Glomerular visceral epithelial cell (primary cell): ENCODE measurements around the gene CALD1.
A peak's percentile ranks its signal among the peaks of the same experiment; 100 is the strongest.

ENCODE experiments used
- DNase-seq: peaks from one replicate; pipeline ENCODE4 v3.0.0-alpha.2; 2016; ENCODE audit errors: extremely low spot score

CALD1 gene

GRCh38 chr7:134893920-134894319 is 114.5 kb downstream of the CALD1 start:
- DNase-seq = no peak

- DNase-seq = no peak
Measured at GRCh38 chr7:134894928-134895327, 115.5 kb downstream of the CALD1 start.

DNA sequence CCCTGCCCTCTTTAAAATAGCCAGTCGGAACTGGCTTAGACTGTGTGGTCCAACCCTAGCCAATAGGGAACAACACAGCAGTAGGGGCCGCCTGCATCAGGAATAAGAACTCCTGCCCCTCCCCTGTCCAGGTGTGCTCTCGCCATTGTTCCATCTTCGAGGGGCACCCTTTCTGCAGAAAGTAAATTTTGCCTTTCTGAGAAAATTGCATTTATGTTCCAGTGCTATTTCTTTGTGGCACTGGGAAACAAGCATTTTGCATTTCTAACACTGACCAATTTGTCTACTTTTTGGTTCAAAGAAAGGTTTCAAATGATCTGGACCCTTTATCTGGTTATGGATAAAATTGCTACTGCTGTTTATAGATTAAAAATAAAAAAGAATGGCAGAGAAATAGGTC is 116.6 kb downstream of the CALD1 start:
- no peak for DNase-seq

DNA sequence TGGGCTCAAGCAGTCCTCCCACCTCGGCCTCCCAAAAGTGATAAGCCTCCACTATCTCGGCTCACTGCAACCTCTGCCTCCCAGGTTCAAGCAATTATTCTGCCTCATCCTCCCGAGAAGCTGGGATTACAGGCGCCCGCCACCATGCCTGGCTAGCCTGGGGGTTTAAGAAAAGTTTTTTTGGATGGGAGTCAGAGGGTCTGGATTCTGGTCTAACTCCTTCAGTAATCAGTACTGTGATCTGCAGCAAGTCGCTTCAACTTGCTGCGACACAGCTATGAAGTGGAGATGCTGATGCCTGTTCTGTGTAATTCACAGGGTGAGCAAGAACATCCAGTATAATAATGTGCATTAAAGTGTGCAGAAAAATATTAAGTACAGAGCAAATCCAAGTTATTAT is 118.5 kb downstream of the CALD1 start:
- DNase-seq = no peak

DNA sequence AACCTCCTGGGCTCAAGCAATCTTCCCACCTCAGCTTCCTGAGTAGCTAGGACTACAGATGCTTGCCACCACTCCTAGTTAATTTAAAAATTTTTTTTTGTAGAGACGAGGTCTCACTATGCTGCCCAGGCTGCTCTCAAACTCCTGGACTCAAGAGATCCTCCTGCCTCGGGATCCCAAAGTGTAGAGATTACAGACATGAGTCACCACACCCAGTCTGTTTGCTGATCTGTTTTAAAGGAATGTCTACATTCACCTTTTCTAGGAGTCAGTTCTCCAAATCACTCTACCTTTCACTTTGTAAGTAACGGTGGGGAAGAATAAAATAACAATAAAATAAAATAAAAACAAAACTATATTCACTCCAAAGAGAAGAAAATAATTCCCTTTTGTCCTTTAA is 120.3 kb downstream of the CALD1 start:
- peak; percentile 53 for DNase-seq

- no peak for DNase-seq
Measured at GRCh38 chr7:134900166-134900982, 120.9 kb downstream of the CALD1 start.

DNA sequence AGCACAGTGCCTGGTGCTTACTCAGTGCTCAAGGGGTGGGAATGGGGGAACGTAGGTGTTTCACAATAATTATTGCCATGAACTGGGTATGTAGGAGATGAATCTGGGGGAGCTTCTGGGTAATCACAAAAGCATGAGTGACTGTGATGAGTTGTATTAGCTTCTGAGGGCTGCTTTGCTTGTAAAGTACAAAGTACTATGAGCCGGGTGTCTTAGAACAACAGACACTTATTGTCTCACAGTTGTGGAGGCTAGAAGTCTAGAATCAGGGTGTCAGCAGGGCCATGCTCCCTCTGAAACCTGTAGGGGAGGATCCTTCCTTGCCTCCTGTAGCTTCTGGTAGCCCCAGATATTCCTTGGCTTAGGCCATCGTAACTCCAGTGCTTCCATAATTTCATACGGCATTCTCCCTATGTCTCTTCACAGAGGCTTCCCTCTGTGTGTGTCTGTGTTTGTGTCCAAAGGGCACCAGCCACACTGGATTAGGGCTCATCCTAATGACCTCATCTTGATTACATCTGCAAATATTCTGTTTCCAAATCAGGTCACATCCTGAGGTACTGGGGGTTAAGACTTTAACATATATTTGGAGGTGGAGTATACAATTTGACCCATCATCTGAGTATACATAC is 122.1 kb downstream of the CALD1 start:
- no peak for DNase-seq

DNA sequence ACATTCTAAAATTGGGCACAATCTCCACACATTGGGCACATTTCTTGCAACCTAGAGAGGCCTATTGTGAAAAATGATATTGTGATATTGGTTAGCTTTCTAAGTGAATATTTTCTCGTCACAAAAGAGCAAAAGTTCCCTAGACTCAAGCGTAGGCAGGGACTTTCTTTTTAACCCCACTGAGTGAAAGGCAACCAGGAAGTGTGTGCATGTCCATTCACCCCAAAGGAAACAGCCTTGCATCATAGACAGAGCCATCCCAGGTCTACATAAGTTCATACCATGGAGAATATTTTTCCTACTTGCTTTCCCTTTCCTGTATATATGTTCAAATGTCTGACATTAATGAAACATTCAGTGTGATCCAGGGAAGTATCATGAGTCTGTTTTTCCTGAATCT is 122.6 kb downstream of the CALD1 start:
- DNase-seq = no peak

- no peak for DNase-seq
Measured at GRCh38 chr7:134903073-134903790, 123.8 kb downstream of the CALD1 start.

DNA sequence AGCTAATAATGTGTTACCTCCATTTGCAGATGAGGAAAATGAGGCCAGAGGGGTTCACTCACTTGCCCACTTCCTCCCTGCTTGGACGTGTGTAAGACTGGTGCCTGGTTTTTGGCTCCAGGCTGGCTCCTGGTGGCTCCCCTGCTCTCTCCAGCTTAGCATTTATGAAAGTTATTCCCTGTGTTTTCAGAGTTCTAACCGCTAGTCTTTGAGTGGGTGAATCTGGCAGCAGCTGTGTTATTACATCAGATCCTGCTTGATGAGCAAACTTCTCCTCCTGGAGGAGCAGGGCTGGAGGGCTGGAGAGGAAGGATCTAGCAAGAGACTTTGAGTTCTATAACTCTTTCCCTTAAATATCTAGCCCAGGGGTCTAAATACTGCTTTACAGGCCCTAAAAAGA is 125.9 kb downstream of the CALD1 start:
- DNase-seq = peak; percentile 57

DNA sequence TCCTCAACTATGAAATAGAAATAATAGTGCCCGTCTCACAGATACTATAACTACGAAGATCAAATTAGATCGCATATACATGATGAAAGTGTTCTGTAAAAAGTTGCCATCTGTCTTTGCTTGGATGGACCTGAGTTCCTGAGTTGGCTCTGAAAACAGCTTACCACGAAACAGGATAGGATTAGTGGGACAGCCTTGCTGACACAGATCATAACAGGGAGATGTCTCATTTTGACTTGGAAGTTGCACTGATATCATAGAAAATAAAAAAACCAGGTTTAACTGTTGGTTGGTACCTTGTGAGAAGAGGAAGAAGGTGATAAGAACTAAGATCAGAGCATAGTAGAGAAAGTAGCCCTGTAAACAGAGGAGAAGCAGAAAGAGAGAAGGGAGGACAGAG is 127.6 kb downstream of the CALD1 start:
- no peak for DNase-seq

DNA sequence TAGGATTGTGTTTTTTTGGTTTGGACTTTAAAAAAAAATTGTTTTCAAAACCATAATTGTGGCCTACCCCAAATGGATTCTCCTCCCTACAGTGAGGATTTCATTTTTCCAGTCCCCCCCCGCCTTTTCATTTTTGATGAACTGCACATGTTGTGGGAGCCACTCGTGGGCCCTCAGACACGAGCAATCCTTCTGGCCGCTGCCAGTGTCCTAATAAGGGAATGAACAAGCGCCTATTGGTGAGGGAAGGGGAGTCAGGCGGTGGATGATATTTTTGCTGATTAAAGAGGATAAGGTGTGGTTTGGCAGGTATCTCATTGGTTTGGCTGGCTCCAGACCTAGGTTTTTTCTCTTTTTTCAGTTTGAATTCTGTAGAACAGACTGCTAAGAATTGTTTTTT is 128.2 kb downstream of the CALD1 start:
- no peak for DNase-seq

GRCh38 chr7:134908289-134908688 is 128.9 kb downstream of the CALD1 start:
- DNase-seq = no peak

- no peak for DNase-seq
Measured at GRCh38 chr7:134910214-134910890, 130.9 kb downstream of the CALD1 start.

- no peak for DNase-seq
Measured at GRCh38 chr7:134910968-134911367, 131.5 kb downstream of the CALD1 start.

- DNase-seq = no peak
Measured at GRCh38 chr7:134916171-134916883, 136.9 kb downstream of the CALD1 start.

- DNase-seq = no peak
Measured at GRCh38 chr7:134919240-134919641, 139.8 kb downstream of the CALD1 start.

GRCh38 chr7:134920026-134920753 is 140.8 kb downstream of the CALD1 start:
- DNase-seq = peak; percentile 12

GRCh38 chr7:134922720-134923704 is 143.6 kb downstream of the CALD1 start:
- DNase-seq = no peak

GRCh38 chr7:134925766-134926165 is 146.3 kb downstream of the CALD1 start:
- DNase-seq = no peak
